NCI-H345 treated with DMSO at 0.1 percent for 48 hours (cell line): ENCODE measurements around the gene NDUFB3.
"Not testable (repeated sequence)": the region's sequence is repeated elsewhere in the genome, so short reads cannot be mapped to it uniquely, and the experiment has no call there.

Experiments
- DNase-seq: peaks from one replicate; lab custom pipeline; 2025; ENCODE audit not compliant: unreplicated experiment; lab: John Stamatoyannopoulos, UW

Gene NDUFB3

GRCh38 chr2:201090574-201090973 is 18.8 kb downstream of the NDUFB3 start:
- no peak for DNase-seq

- no peak for DNase-seq
These were observed 21.8 kb downstream of the NDUFB3 start for GRCh38 chr2:201093573-201093972.

- DNase-seq: no peak
These were observed 28.7 kb downstream of the NDUFB3 start for GRCh38 chr2:201100497-201100896.

- no peak for DNase-seq
These were observed 34.0 kb downstream of the NDUFB3 start for GRCh38 chr2:201105759-201106158.

GRCh38 chr2:201107624-201108023 is 35.8 kb downstream of the NDUFB3 start:
- DNase-seq: no peak

GRCh38 chr2:201108341-201108740 is 36.5 kb downstream of the NDUFB3 start:
- DNase-seq: no peak

GRCh38 chr2:201109186-201109585 is 37.4 kb downstream of the NDUFB3 start:
- no peak for DNase-seq

- DNase-seq: no peak
These were observed 38.8 kb downstream of the NDUFB3 start for GRCh38 chr2:201110615-201111014.

- DNase-seq: no peak
These were observed 39.3 kb downstream of the NDUFB3 start for GRCh38 chr2:201111096-201111495.

- DNase-seq: no peak
These were observed 42.5 kb downstream of the NDUFB3 start for GRCh38 chr2:201114350-201114749.

- DNase-seq: no peak
These were observed 43.0 kb downstream of the NDUFB3 start for GRCh38 chr2:201114846-201115245.

- peak; percentile 24 for DNase-seq
These were observed 44.5 kb downstream of the NDUFB3 start, which contains the start of gene CFLAR for GRCh38 chr2:201116115-201116958. CFLAR (plus strand) TSS chr2:201116164; CDS start chr2:201129866, 13,702 bp downstream.

GRCh38 chr2:201116959-201117734 is 45.3 kb downstream of the NDUFB3 start:
- DNase-seq: peak; percentile 63

- not testable (repeated sequence) for DNase-seq
These were observed 45.9 kb downstream of the NDUFB3 start for GRCh38 chr2:201117735-201118094.

- peak; percentile 74 for DNase-seq
These were observed 46.5 kb downstream of the NDUFB3 start for GRCh38 chr2:201118121-201118960.

GRCh38 chr2:201118961-201119854 is 47.4 kb downstream of the NDUFB3 start:
- DNase-seq: peak; percentile 52

GRCh38 chr2:201122276-201122675 is 50.5 kb downstream of the NDUFB3 start:
- DNase-seq: no peak

- no peak for DNase-seq
These were observed 54.7 kb downstream of the NDUFB3 start for GRCh38 chr2:201126308-201127151.

GRCh38 chr2:201127152-201127511 is 55.3 kb downstream of the NDUFB3 start:
- no peak for DNase-seq
